Activated naive CD4-positive, alpha-beta T cell treated with Interleukin-2 at 50 U/mL for 16 hours (primary cell): Measurements from ENCODE around the gene SYCN.
A peak's percentile ranks its signal among the peaks of the same experiment; 100 is the strongest.
"Not testable (repeated sequence)": the region's sequence is repeated elsewhere in the genome, so short reads cannot be mapped to it uniquely, and the experiment has no call there.

ENCODE experiments used
- DNase-seq: peaks from one replicate; pipeline ENCODE4 v3.0.0-alpha.2; 2020

The SYCN gene

GRCh38 chr19:39203372-39204341 lies at the start of gene SYCN:
Gene SYCN (minus strand): TSS chr19:39204263. CDS start chr19:39204254, 9 bp downstream.
- DNase-seq: no peak

- DNase-seq: no peak
Measured at GRCh38 chr19:39253374-39254149, 49.5 kb upstream of the SYCN start.

- DNase-seq: no peak
Measured at GRCh38 chr19:39252458-39252857, 48.4 kb upstream of the SYCN start.

GRCh38 chr19:39251846-39252245 lies 47.8 kb upstream of the SYCN start:
- DNase-seq: no peak

GRCh38 chr19:39251081-39251480 lies 47.0 kb upstream of the SYCN start:
- DNase-seq: no peak

- DNase-seq: no peak
Measured at GRCh38 chr19:39248806-39249205, 44.7 kb upstream of the SYCN start, which contains the start of gene IFNL4. Gene IFNL4 (minus strand): TSS chr19:39248856.

- DNase-seq: no peak
Measured at GRCh38 chr19:39247701-39248664, 43.9 kb upstream of the SYCN start.

GRCh38 chr19:39246951-39247669 lies 43.0 kb upstream of the SYCN start:
- peak; percentile 32 for DNase-seq

GRCh38 chr19:39245166-39245565 lies 41.1 kb upstream of the SYCN start:
- DNase-seq: not testable (repeated sequence)

- DNase-seq: not testable (repeated sequence)
Measured at GRCh38 chr19:39244410-39245100, 40.5 kb upstream of the SYCN start, which contains the start of gene IFNL3. Gene IFNL3 (minus strand): TSS chr19:39245006. CDS start chr19:39244967, 39 bp downstream.

GRCh38 chr19:39243741-39244140 lies 39.7 kb upstream of the SYCN start:
- DNase-seq: not testable (repeated sequence)

- no peak for DNase-seq
Measured at GRCh38 chr19:39240421-39240820, 36.4 kb upstream of the SYCN start.

GRCh38 chr19:39238944-39239343 lies 34.9 kb upstream of the SYCN start:
- no peak for DNase-seq

- no peak for DNase-seq
Measured at GRCh38 chr19:39238209-39238608, 34.1 kb upstream of the SYCN start.

- peak; percentile 41 for DNase-seq
Measured at GRCh38 chr19:39237200-39238184, 33.4 kb upstream of the SYCN start.

- DNase-seq: peak; percentile 16
Measured at GRCh38 chr19:39236527-39236926, 32.5 kb upstream of the SYCN start.

- DNase-seq: no peak
Measured at GRCh38 chr19:39232708-39233107, 28.6 kb upstream of the SYCN start.

- DNase-seq: no peak
Measured at GRCh38 chr19:39230096-39230764, 26.2 kb upstream of the SYCN start.

- no peak for DNase-seq
Measured at GRCh38 chr19:39224910-39225309, 20.8 kb upstream of the SYCN start.
